Neural cell (in vitro differentiated cells): Measurements from ENCODE around the gene ZNF512B. TPM values are rescaled to one million over a fixed set of nuclear protein-coding genes. Genes with fewer than 3 reads are reported as not detected.
"Not testable (repeated sequence)": the region's sequence is repeated elsewhere in the genome, so short reads cannot be mapped to it uniquely, and the experiment has no call there.

Source experiments
- H2AFZ ChIP-seq: fragments of 200-600, 300-800 bp; sonication (generic), shearing (Covaris generic); 2 replicates; pipeline ENCODE4 v1.6.0; 2014; ENCODE audit warnings: low read depth, mild to moderate bottlenecking, antibody characterized with exemption, low read length, moderate library complexity
- H3F3A ChIP-seq: fragments of 200-600 bp; shearing (Covaris generic); 2 replicates; pipeline ENCODE4 v1.6.1; 2016; ENCODE audit warnings: mild to moderate bottlenecking, moderate library complexity, mixed read lengths, antibody characterized with exemption, low read length; ENCODE audit not compliant: insufficient read depth, poor library complexity, severe bottlenecking
- H3K27ac ChIP-seq: fragments of 200-600, 300-800 bp; sonication (generic), shearing (Covaris generic); 2 replicates; pipeline ENCODE4 v1.5.1; 2014; ENCODE audit warnings: mild to moderate bottlenecking, low read length, moderate library complexity
- H3K27me3 ChIP-seq: fragments of 300-800, 200-600 bp; sonication (generic), shearing (Covaris generic); 2 replicates; pipeline ENCODE4 v1.6.0; 2014; ENCODE audit warnings: mild to moderate bottlenecking, low read depth, low read length, moderate library complexity; ENCODE audit not compliant: insufficient read depth
- H3K36me3 ChIP-seq: fragments of 300-800, 200-600 bp; sonication (generic), shearing (Covaris generic); 2 replicates; pipeline ENCODE4 v1.5.1; 2014; ENCODE audit warnings: mild to moderate bottlenecking, antibody characterized with exemption, low read length, moderate library complexity; ENCODE audit not compliant: insufficient read depth
- H3K4me2 ChIP-seq: fragments of 300-800, 200-600 bp; sonication (generic), shearing (Covaris generic); 2 replicates; pipeline ENCODE4 v1.6.0; 2014; ENCODE audit warnings: mild to moderate bottlenecking, low read length
- H3K4me3 ChIP-seq: fragments of 300-800, 200-600 bp; sonication (generic), shearing (Covaris generic); 2 replicates; pipeline ENCODE4 v1.5.1; 2014; ENCODE audit warnings: mild to moderate bottlenecking, low read length, moderate library complexity
- H3K79me2 ChIP-seq: fragments of 200-600 bp; shearing (Covaris generic); replicated peaks from 2 replicates; pipeline ENCODE4 v1.6.0; 2014; ENCODE audit warnings: mild to moderate bottlenecking, low read length, moderate library complexity; ENCODE audit not compliant: insufficient read depth
- H3K9ac ChIP-seq: fragments of 300-800, 200-600 bp; sonication (generic), shearing (Covaris generic); 2 replicates; pipeline ENCODE4 v1.6.1; 2016; ENCODE audit warnings: mild to moderate bottlenecking, low read length, mixed read lengths
- H3K9me2 ChIP-seq: fragments of 200-600 bp; shearing (Covaris generic); 2 replicates; pipeline ENCODE4 v1.6.1; 2016; ENCODE audit warnings: mild to moderate bottlenecking, low read length, mixed read lengths; ENCODE audit not compliant: insufficient read depth
- H3K9me3 ChIP-seq: fragments of 200-600, 300-800 bp; sonication (generic), shearing (Covaris generic); 2 replicates; pipeline ENCODE4 v1.6.1; 2016; ENCODE audit warnings: mild to moderate bottlenecking, mixed run types, low read length, moderate library complexity, mixed read lengths
- H4K20me1 ChIP-seq: fragments of 200-600 bp; shearing (Covaris generic); 2 replicates; pipeline ENCODE4 v1.6.1; 2016; ENCODE audit warnings: mild to moderate bottlenecking, mixed run types; ENCODE audit not compliant: insufficient read depth
- EP300 ChIP-seq: fragments of 450-650 bp; conservative IDR thresholded peaks from 2 replicates; pipeline ENCODE4 v1.6.1; 2014; ENCODE audit warnings: antibody characterized with exemption, mild to moderate bottlenecking, moderate library complexity; ENCODE audit not compliant: poor library complexity, severe bottlenecking
- EZH2 ChIP-seq: fragments of 200-600, 300-800 bp; shearing (Covaris generic), sonication (generic); IDR thresholded peaks from 2 replicates; pipeline ENCODE4 v1.6.1; 2014; ENCODE audit warnings: antibody characterized with exemption, low read length, borderline replicate concordance, mild to moderate bottlenecking; ENCODE audit not compliant: insufficient read depth, poor library complexity, severe bottlenecking
- MXI1 ChIP-seq: fragments of 450-650 bp; conservative IDR thresholded peaks from 2 replicates; pipeline ENCODE4 v1.6.1; 2014; ENCODE audit warnings: antibody characterized with exemption, mild to moderate bottlenecking; ENCODE audit not compliant: poor library complexity, severe bottlenecking
- POLR2AphosphoS5 ChIP-seq: IDR thresholded peaks from 2 replicates; pipeline ENCODE4 v1.6.1; 2012
- SMC3 ChIP-seq: fragments of 450-650 bp; conservative IDR thresholded peaks from 2 replicates; pipeline ENCODE4 v1.6.1; 2014; ENCODE audit warnings: antibody characterized with exemption, mild to moderate bottlenecking, moderate library complexity; ENCODE audit not compliant: poor library complexity
- polyA minus RNA-seq: library from RNA; depleted of rRNA, polyadenylated mRNA; stranded (reverse); fragments of >200 nt; gene quantifications from 2 replicates; pipeline ENCODE4 v1.2.3, GENCODE V29; 2014
- polyA plus RNA-seq: library from polyadenylated mRNA; depleted of rRNA; stranded (reverse); fragments of >200 nt; gene quantifications from 2 replicates; pipeline ENCODE4 v1.2.3, GENCODE V29; 2014
- TF ChIP-seq, protein P1 (sequence below): fragments of 450-650 bp; IDR thresholded peaks from 2 replicates; pipeline ENCODE4 v1.5.1; 2014; ENCODE audit warnings: antibody characterized with exemption, mild to moderate bottlenecking, moderate library complexity; ENCODE audit not compliant: poor library complexity, severe bottlenecking
- TF ChIP-seq, protein P2 (sequence below): IDR thresholded peaks from 2 replicates; pipeline ENCODE4 v1.6.1; 2012; ENCODE audit warnings: borderline replicate concordance

ZNF512B gene, protein sequence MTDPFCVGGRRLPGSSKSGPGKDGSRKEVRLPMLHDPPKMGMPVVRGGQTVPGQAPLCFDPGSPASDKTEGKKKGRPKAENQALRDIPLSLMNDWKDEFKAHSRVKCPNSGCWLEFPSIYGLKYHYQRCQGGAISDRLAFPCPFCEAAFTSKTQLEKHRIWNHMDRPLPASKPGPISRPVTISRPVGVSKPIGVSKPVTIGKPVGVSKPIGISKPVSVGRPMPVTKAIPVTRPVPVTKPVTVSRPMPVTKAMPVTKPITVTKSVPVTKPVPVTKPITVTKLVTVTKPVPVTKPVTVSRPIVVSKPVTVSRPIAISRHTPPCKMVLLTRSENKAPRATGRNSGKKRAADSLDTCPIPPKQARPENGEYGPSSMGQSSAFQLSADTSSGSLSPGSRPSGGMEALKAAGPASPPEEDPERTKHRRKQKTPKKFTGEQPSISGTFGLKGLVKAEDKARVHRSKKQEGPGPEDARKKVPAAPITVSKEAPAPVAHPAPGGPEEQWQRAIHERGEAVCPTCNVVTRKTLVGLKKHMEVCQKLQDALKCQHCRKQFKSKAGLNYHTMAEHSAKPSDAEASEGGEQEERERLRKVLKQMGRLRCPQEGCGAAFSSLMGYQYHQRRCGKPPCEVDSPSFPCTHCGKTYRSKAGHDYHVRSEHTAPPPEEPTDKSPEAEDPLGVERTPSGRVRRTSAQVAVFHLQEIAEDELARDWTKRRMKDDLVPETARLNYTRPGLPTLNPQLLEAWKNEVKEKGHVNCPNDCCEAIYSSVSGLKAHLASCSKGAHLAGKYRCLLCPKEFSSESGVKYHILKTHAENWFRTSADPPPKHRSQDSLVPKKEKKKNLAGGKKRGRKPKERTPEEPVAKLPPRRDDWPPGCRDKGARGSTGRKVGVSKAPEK
- polyA plus RNA-seq = 21.6 and 25.7 TPM in 2 replicates
- 25.4 and 29.0 TPM in 2 replicates for polyA minus RNA-seq

DNA sequence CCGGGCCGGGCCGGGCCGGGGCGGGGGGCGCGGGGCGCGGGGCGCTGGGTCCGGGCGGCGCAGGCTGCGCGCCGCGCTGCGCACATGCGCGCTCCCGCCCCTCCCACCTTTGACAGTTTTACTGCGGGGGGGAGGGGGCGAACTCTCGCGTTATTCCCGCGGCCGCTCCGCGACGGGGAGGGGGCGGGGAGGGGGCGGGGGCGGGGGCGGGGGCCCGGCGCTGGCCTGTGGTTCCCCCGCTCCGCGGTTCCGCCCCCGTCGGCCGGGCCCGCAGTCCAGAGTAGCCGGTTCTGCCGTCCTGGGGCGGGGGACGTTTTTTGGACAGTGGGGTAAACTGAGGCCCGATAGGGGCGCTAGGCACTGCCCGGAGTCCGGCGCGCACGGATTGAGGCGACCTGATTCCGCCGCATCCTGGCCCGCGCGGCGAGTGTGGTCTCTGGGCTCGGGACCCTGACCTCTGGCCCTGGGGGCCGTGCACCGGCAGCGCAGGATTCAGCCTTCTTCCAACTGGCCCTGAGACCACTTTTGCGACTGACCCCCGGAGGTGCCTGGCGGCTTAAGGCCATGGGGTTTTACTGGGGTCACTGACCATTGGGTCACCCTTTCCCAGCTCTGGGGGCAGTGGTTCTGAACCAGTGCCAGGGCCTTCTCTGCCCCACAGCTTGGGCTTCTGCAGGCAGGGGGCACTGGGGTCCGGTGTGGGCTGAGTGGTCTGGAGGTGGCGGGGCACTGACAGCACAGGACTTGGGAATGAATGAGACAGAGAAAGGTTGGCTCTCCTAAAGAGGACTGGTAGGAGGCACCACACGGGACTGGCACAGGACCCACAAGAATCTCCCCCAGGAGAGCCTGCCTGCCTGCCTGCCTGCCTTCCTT is at the start of gene ZNF512B:
TSS of gene ZNF512B (minus strand) at position 93 of the 876 bp plus-strand sequence. CDS start 1,980 bp downstream, outside the sequence.
- TF ChIP-seq EZH2 = no peak
- TF ChIP-seq MXI1 = no peak
- TF ChIP-seq, protein P1, sequence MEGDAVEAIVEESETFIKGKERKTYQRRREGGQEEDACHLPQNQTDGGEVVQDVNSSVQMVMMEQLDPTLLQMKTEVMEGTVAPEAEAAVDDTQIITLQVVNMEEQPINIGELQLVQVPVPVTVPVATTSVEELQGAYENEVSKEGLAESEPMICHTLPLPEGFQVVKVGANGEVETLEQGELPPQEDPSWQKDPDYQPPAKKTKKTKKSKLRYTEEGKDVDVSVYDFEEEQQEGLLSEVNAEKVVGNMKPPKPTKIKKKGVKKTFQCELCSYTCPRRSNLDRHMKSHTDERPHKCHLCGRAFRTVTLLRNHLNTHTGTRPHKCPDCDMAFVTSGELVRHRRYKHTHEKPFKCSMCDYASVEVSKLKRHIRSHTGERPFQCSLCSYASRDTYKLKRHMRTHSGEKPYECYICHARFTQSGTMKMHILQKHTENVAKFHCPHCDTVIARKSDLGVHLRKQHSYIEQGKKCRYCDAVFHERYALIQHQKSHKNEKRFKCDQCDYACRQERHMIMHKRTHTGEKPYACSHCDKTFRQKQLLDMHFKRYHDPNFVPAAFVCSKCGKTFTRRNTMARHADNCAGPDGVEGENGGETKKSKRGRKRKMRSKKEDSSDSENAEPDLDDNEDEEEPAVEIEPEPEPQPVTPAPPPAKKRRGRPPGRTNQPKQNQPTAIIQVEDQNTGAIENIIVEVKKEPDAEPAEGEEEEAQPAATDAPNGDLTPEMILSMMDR = no peak
- TF ChIP-seq POLR2AphosphoS5 = peak; percentile 56
- H3K9me2 ChIP-seq = no peaks in the 10 kb centered on the region
- H4K20me1 ChIP-seq = no peaks in the 10 kb centered on the region
- peak within 1 kb of the TSS; percentile 90 for H3K9ac ChIP-seq
- H3K27ac ChIP-seq = peak within 1 kb of the TSS; percentile 44
- H3K79me2 ChIP-seq = peaks cover 8% of the 10 kb centered on the region
- peak within 1 kb of the TSS; percentile 84 for H3K4me3 ChIP-seq
- no peaks in the 10 kb centered on the region for H3K36me3 ChIP-seq
- no peaks in the 10 kb centered on the region for H3F3A ChIP-seq
- no peaks in the 10 kb centered on the region for H3K27me3 ChIP-seq
- H3K4me2 ChIP-seq = peak within 1 kb of the TSS; percentile 88
- H2AFZ ChIP-seq = peak within 1 kb of the TSS; percentile 1
- no peaks in the 10 kb centered on the region for H3K9me3 ChIP-seq

DNA sequence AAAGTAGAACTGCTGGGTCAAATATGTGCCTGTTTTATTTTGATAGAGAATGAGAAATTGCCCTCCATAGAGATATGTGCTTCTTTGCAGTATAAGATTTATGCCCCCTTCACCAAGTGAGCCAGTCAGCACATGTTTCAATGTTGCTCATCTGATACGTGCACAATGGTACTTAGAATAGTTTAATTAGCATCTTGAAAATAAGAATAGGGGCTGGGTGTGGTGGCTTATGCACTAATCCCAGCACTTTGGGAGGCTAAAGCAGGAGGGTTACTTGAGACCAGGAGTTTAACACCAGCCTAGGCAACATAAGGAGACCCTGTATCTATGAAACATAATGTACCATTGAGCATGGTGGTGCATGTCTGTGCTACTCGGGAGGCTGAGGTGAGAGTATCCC is 45.9 kb upstream of the ZNF512B start:
- H3K4me3 ChIP-seq = no peak overlapping the region
- no peaks in the 10 kb centered on the region for H3K9me2 ChIP-seq
- peaks cover 8% of the 10 kb centered on the region for H3K36me3 ChIP-seq
- H3K9me3 ChIP-seq = no peaks in the 10 kb centered on the region
- H3K79me2 ChIP-seq = no peaks in the 10 kb centered on the region
- no peak overlapping the region for H3K27ac ChIP-seq
- TF ChIP-seq SMC3 (no peak), MXI1 (no peak), EP300 (no peak), EZH2 (no peak)
- TF ChIP-seq, protein P2, sequence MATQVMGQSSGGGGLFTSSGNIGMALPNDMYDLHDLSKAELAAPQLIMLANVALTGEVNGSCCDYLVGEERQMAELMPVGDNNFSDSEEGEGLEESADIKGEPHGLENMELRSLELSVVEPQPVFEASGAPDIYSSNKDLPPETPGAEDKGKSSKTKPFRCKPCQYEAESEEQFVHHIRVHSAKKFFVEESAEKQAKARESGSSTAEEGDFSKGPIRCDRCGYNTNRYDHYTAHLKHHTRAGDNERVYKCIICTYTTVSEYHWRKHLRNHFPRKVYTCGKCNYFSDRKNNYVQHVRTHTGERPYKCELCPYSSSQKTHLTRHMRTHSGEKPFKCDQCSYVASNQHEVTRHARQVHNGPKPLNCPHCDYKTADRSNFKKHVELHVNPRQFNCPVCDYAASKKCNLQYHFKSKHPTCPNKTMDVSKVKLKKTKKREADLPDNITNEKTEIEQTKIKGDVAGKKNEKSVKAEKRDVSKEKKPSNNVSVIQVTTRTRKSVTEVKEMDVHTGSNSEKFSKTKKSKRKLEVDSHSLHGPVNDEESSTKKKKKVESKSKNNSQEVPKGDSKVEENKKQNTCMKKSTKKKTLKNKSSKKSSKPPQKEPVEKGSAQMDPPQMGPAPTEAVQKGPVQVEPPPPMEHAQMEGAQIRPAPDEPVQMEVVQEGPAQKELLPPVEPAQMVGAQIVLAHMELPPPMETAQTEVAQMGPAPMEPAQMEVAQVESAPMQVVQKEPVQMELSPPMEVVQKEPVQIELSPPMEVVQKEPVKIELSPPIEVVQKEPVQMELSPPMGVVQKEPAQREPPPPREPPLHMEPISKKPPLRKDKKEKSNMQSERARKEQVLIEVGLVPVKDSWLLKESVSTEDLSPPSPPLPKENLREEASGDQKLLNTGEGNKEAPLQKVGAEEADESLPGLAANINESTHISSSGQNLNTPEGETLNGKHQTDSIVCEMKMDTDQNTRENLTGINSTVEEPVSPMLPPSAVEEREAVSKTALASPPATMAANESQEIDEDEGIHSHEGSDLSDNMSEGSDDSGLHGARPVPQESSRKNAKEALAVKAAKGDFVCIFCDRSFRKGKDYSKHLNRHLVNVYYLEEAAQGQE = no peak
- H2AFZ ChIP-seq = no peak overlapping the region
- H3K4me2 ChIP-seq = no peak overlapping the region
- no peaks in the 10 kb centered on the region for H4K20me1 ChIP-seq
- no peaks in the 10 kb centered on the region for H3K27me3 ChIP-seq
- no peaks in the 10 kb centered on the region for H3F3A ChIP-seq
- no peak overlapping the region for H3K9ac ChIP-seq

DNA sequence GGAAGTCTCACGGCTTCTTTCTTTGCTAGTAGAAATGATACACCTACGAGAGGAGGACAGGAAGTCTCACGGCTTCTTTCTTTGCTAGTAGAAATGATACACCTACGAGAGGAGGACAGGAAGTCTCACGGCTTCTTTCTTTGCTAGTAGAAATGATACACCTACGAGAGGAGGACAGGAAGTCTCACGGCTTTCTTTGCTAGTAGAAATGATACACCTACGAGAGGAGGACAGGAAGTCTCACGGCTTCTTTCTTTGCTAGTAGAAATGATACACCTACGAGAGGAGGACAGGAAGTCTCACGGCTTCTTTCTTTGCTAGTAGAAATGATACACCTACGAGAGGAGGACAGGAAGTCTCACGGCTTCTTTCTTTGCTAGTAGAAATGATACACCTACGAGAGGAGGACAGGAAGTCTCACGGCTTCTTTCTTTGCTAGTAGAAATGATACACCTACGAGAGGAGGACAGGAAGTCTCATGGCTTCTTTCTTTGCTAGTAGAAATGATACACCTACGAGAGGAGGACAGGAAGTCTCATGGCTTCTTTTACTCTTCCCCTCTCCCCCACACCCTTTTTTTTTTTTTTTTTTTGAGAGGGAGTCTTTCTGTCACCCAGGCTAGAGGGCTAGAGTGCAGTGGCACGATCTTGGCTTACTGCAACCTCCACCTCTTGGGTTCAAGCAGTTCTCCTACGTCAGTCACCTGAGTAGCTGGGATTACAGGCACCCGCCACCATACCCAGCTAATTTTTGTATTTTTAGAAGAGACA is 42.8 kb upstream of the ZNF512B start:
- not testable (repeated sequence) for H4K20me1 ChIP-seq, H3K4me3 ChIP-seq, H2AFZ ChIP-seq, H3K4me2 ChIP-seq, H3K9me3 ChIP-seq, H3K27ac ChIP-seq, H3K79me2 ChIP-seq, H3F3A ChIP-seq, H3K9ac ChIP-seq, H3K9me2 ChIP-seq, H3K27me3 ChIP-seq
- H3K36me3 ChIP-seq = peaks cover 15% of the 10 kb centered on the region
